Measurements from ENCODE around the gene ZBTB18. TPM values are rescaled to one million over a fixed set of nuclear protein-coding genes. Genes with fewer than 3 reads are reported as not detected.

The ZBTB18 gene
- 1 to 10 TPM; 7.3 to 8.3 TPM for total RNA-seq

DNA sequence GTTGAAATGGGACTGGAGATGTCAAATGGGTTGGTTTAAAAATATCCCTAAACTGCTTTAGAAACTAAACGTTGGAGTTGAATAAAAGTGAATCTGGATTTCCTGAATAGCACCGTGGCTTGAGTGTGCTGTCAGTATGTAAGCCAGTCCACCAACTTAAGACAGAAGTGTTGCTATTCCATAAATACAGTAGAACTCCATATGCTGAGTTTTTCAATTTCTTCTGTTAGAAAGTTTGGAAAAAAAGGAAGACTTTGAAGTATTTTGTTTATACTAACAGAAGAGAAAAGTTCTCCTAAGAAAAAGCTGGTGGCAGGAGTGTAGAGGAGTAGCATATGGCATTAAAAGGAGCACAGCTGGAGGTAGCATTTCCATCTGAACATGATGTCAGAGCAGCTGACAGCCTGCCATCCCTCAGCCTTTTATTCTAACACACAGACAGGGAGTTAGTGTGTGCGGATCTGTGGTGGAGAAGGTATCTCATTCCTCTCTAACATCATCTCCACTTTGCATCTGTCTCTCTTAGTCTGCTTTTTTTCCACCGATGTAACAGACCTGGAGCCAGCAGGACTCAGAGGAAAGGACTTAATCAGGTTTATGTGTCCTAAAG, at the start of gene ZBTB18:
TSS of gene ZBTB18 (plus strand) at position 449 of the 610 bp plus-strand sequence. CDS start at position 598, 149 bp downstream.

Small RNA genes lying within 50 kb of the gene (small RNA-seq; reads per million reads assigned to genes)
- gene RN7SL148P, result 0 reads per million in 2 donors

Other genes starting within 250 kb of the ZBTB18 start
- gene AKT3, start 201.0 kb upstream of the ZBTB18 start, total RNA-seq, result 10 to 100 TPM; 24.8 to 27.3 TPM